ENCODE data around the gene PDXP.
"Not testable (repeated sequence)": the region's sequence is repeated elsewhere in the genome, so short reads cannot be mapped to it uniquely, and the experiment has no call there.

Gene PDXP

GRCh38 chr22:37647317-37647716 is 11.2 kb upstream of the PDXP start:
- DNase-seq (ENCODE audit: low read depth in 2 of 2) = no peak

DNA sequence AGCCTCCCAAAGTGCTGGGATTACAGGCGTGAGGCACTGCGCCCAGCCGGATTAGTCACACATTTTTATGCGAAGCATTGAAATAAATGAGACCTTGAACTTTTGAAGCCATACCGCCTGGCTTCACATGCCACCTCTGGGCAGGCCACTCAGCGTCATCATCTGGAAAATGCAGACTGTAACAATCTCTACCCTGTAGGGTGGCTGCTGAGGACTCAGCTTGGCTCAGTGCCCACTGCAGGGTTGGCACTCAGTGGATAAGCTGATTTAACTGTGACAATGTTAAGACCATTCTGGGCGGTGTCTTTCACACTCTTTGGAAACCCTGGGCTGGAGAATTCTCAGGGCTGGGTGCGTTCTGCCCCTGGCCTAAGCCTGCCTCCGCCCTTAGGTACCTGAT is 10.6 kb upstream of the PDXP start:
- DNase-seq (ENCODE audit: low read depth in 2 of 2) = no peak

DNA sequence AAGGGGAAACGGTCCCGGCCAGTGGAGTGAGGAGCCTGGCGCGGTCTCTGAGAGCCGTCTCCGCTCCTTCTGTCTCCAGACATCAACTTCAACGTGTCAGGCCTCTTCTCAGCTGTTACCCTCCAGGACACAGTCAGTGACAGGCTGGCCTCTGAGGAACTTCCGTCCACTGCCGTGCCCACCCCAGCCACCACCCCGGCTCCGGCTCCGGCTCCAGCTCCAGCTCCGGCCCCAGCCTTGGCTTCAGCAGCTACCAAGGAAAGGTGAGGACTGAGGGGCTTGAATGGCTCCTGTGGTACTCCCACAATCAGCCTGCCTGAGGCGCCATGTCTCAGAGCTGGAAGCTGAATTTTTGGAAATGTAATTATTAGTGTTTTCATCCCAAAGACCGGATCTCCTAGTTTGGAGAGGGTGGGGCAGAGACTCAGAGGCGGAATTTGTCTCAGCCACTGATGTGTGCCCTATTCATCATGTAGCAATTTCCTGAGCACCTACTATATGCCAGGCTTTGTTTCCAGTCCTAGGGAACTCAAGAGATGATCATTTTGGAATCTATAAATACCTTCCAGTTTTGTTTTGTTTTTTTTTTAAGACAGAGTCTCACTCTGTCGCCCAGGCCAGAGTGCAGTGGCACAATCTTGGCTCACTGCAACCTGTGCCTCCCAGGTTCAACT is 7.9 kb upstream of the PDXP start:
- no peak for DNase-seq (ENCODE audit: low read depth in 2 of 2)

- DNase-seq (ENCODE audit: low read depth in 2 of 2) = no peak
Observed at GRCh38 chr22:37654563-37655251, 3.8 kb upstream of the PDXP start.

- DNase-seq (ENCODE audit: low read depth in 2 of 2) = no peak
Observed at GRCh38 chr22:37655252-37655563, 3.3 kb upstream of the PDXP start.

DNA sequence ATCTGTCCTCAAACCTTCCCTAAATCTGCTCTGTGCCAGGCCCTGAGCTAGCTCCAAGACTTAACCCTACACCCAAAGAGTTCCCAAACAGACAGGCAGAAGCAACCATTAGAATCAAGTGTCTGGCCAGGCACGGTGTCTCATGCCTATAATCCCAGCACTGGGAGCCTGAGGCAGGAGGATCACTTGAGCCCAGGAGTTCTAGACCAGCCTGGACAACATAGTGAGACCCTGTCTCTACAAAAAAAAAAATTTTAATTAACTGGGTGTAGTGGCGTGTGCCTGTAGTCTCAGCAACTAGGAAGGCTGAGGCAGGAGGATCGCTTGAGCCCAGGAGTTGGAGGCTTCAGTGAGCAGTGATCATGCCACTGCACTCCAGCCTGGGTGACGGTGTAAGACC is 1.9 kb upstream of the PDXP start:
- DNase-seq (ENCODE audit: low read depth in 2 of 2) = not testable (repeated sequence)

DNA sequence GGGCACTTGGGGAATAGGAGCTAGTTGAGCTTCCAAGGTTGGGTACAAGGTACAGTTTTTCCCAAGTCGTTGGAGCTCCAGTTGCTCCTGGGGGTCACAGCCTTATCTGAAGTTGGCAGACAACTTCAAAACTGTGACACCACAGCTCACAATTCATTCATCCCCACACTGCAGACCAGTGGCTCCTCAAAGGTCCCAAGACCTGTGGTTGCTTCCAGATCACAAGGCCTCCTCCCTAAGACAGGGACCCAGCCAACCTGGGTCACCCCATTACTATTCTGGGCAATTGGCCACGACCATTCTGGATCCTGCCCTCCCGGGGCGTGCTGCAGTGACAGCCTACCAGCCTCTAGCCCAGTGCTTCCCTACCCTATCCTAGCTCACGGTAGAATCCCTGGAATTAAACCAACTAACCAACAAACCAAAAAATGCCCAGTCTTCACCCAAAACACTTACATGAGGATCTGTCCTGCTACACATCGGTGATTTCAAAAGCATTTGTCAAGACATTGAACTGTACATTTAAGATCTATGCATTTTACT is 862 bp upstream of the PDXP start:
- no peak for DNase-seq (ENCODE audit: low read depth in 2 of 2)

DNA sequence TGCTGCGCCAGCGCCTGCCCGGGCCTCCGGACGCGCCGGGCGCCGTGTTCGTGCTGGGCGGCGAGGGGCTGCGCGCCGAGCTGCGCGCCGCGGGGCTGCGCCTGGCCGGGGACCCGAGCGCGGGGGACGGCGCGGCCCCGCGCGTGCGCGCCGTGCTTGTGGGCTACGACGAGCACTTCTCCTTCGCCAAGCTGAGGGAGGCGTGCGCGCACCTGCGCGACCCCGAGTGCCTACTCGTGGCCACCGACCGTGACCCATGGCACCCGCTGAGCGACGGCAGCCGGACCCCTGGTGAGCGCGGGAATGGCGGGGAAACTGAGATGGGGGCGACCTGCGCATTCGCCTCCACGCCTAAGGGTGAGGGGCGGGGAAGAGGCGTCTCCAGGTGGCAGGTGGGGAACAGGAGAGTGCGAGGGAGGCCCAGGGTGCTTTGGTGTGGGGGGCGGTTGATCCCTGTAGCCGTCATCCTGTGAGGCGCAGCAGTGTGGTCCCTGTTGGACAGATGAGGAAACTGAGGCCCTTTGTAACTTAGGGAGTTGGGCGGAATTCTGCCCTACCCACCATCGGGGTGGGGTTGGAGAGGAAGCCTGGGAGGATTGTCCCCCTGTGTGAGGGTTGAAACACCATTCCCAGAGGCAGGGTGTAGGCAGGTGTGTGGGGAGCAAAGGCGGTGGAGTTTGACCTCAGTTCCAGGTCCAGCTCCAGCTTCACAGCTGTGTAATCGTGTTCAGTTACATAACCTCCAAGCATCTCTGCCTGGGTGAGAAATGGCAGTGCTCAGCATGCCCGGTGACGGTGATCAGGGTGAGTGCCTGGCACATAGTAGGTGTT is 758 bp downstream of the PDXP start:
- no peak for DNase-seq (ENCODE audit: low read depth in 2 of 2)

GRCh38 chr22:37659897-37660708 is 1.6 kb downstream of the PDXP start:
- DNase-seq (ENCODE audit: low read depth in 2 of 2) = no peak

DNA sequence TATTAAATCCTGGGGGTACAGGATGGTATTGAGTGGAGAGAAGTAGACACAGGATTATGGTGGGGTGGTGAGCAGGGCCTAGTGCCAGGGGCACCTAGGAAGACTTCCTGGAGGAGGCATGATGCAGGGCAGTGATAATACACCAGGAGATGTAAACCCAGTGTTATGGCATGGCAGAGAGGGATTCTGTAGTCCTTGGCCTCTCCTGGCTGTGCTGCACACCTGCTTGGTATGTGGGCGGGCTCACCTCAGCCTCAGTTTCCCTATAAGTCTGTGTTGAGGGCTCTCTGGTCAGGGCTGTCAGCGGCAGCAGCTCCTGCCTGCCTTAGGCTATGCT is 2.2 kb downstream of the PDXP start:
- DNase-seq (ENCODE audit: low read depth in 2 of 2) = no peak

GRCh38 chr22:37661160-37661924 is 2.8 kb downstream of the PDXP start:
- DNase-seq (ENCODE audit: low read depth in 2 of 2) = no peak

DNA sequence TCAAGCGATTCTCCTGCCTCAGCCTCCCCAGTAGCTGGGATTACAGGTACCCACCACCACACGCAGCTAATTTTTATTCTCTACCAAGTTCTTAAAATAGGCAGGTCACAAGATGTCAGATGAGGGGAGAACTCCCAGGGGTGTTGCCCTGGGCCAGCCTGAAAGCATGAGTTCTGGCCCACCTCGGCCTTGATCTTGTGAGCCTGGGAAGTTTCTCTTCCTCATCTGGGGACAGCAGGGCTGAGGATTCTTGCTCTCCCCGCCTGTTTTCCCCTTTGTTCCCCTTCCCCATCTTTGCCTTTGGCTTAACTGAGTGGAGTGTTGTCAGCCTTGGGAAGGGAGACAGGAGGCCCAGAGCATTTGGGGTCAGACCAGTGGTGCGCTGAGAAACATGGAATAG is 3.5 kb downstream of the PDXP start:
- DNase-seq (ENCODE audit: low read depth in 2 of 2) = no peak

- no peak for DNase-seq (ENCODE audit: low read depth in 2 of 2)
Observed at GRCh38 chr22:37663521-37664140, 5.1 kb downstream of the PDXP start.

DNA sequence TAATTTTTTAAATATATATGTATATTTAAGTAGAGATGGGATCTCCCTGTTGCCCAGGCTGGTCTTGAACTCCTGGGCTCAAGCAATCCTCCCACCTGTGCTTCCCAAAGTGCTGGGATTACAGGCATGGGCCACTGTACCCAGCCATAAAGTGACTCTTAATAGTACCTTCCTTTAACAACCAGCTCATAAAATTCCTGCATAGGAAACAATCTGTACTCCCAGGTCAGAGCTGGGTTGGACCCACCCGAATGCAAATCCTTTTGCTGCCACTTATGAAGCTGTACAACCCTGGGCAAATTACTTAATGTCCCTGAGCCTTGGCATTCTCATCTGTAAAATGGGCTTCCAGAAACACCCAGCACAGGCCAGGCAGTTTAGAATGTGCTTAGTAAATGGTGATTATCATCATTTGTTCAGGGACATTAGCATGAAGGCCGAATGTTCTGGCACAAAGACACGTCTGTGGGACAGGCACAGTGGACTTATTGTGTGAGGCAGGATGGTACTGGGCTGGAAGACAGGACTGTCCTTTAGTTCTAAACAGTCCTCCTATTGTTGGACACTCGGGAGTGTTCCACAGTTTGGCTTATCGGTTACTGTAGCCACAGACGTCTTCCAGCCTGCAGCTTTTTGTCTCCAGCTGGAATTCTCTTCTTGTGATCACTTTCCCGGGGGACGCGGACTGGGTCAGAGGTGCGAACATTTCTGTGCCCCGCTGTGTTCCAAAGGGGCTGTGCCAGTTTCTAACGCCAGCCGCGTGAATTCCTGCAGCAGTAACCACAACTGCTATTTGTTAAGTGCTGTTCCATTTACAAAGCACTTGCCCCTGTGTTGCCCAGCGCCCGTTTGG is 6.0 kb downstream of the PDXP start:
- DNase-seq (ENCODE audit: low read depth in 2 of 2) = no peak

DNA sequence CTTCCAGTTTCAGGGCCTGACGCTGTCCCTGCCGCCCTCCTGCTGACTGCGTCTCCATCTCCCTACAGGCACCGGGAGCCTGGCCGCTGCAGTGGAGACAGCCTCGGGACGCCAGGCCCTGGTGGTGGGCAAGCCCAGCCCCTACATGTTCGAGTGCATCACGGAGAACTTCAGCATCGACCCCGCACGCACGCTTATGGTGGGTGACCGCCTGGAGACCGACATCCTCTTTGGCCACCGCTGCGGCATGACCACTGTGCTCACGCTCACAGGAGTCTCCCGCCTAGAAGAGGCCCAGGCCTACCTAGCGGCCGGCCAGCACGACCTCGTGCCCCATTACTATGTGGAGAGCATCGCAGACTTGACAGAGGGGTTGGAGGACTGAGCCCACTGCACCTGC is 7.0 kb downstream of the PDXP start:
- DNase-seq (ENCODE audit: low read depth in 2 of 2) = no peak

- DNase-seq (ENCODE audit: low read depth in 2 of 2) = no peak
Observed at GRCh38 chr22:37669586-37669985, 11.1 kb downstream of the PDXP start.

- no peak for DNase-seq (ENCODE audit: low read depth in 2 of 2)
Observed at GRCh38 chr22:37672206-37672919, 13.8 kb downstream of the PDXP start.

DNA sequence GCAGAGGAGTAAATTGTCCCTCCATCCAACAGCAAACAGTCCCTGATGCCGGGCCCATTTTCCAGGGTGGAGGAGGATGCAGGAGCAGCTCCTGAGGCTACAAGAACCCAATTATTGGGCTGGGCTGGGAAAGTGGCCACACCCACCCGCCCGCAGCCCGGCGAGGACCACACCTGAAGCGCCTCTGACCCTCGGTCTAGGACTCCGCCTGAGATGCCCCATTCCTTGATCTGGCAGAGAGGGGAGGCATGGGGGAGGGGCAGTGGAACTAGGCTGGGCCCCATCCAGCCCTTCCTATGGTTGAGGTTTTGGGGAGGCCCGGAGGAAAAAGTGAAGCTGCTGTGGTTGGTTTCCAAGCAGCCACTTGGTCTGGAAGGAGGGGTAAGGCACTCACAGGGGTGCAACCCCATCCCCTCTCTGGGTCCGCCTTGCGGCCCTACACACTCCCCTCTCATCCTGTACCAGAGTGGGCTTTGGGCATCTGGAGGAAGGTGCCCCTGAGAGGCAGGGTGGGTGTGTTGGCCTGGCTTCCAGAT is 14.5 kb downstream of the PDXP start:
- DNase-seq (ENCODE audit: low read depth in 2 of 2) = no peak

- no peak for DNase-seq (ENCODE audit: low read depth in 2 of 2)
Observed at GRCh38 chr22:37674248-37674647, 15.7 kb downstream of the PDXP start.
